Common myeloid progenitor, CD34-positive (primary cell): ENCODE data around the gene CRADD.
"Not testable (repeated sequence)": the region's sequence is repeated elsewhere in the genome, so short reads cannot be mapped to it uniquely, and the experiment has no call there.

Experiments
- CTCF ChIA-PET: fragments of 350-600 bp; sonication (Branson Sonifier 250); formaldehyde crosslinking; loops from one replicate; lab custom pipeline; 2021; ENCODE audit warnings: antibody characterized with exemption; lab: Charles Lee
- POLR2A ChIA-PET: fragments of 350-600 bp; sonication (Branson Sonifier 250); formaldehyde crosslinking; loops from one replicate; lab custom pipeline; 2021; ENCODE audit warnings: antibody characterized with exemption; lab: Charles Lee
- DNase-seq, 3 donors: peaks; one replicate each; pipeline versions ENCODE4 v3.0.0 to v3.0.0-alpha.2; 2013
- H3K27ac ChIP-seq, 2 experiments: 1 replicate in 1 of 2; 2 replicates in 1 of 2; pipeline ENCODE4 v1.7.0; 2013; ENCODE audit warnings: inconsistent platforms in 2 of 2, low read length in 2 of 2, mild to moderate bottlenecking in 2 of 2, low read depth in 1 of 2, moderate library complexity in 1 of 2; ENCODE audit not compliant: severe bottlenecking in 2 of 2, insufficient read depth in 1 of 2, poor library complexity in 1 of 2
- H3K27me3 ChIP-seq, 5 experiments: replicated peaks in 2 of 5; 1 replicate in 3 of 5; 2 replicates in 2 of 5; pipeline versions ENCODE4 v1.6.1 to v1.7.0; 2013; ENCODE audit warnings: low read length in 4 of 5, mild to moderate bottlenecking in 2 of 5, moderate library complexity in 2 of 5, inconsistent platforms in 1 of 5; ENCODE audit not compliant: insufficient read depth in 5 of 5, control insufficient read depth in 4 of 5
- H3K36me3 ChIP-seq, 4 experiments: 1 replicate in 2 of 4; 2 replicates in 2 of 4; pipeline versions ENCODE4 v1.6.1 to v1.7.0; 2013; ENCODE audit warnings: low read length in 3 of 4, control low read depth in 1 of 4, mild to moderate bottlenecking in 1 of 4; ENCODE audit not compliant: control insufficient read depth in 4 of 4, insufficient read depth in 4 of 4
- H3K4me1 ChIP-seq, 4 experiments: 1 replicate in 3 of 4; 2 replicates in 1 of 4; pipeline versions ENCODE4 v1.6.1 to v1.7.1; 2013; ENCODE audit warnings: low read length in 3 of 4, mild to moderate bottlenecking in 3 of 4, control low read depth in 1 of 4, inconsistent platforms in 1 of 4, moderate library complexity in 1 of 4; ENCODE audit not compliant: control insufficient read depth in 4 of 4, insufficient read depth in 4 of 4; ENCODE audit errors: control extremely low read depth in 1 of 4
- H3K4me3 ChIP-seq, 7 experiments: 1 replicate in 4 of 7; 2 replicates in 3 of 7; pipeline versions ENCODE4 v1.5.1 to v1.7.0; 2013; ENCODE audit warnings: mild to moderate bottlenecking in 7 of 7, low read length in 6 of 7, moderate library complexity in 6 of 7, inconsistent platforms in 2 of 7, low read depth in 2 of 7, control low read depth in 1 of 7; ENCODE audit not compliant: insufficient read depth in 4 of 7, control insufficient read depth in 1 of 7; ENCODE audit errors: extremely low read depth in 1 of 7
- H3K9me3 ChIP-seq, 5 experiments: 1 replicate in 4 of 5; 2 replicates in 1 of 5; pipeline versions ENCODE4 v1.6.1 to v1.7.1; 2013; ENCODE audit warnings: low read length in 4 of 5, mild to moderate bottlenecking in 2 of 5, inconsistent platforms in 1 of 5, low read depth in 1 of 5, moderate library complexity in 1 of 5; ENCODE audit not compliant: control insufficient read depth in 4 of 5, insufficient read depth in 2 of 5; ENCODE audit errors: control extremely low read depth in 1 of 5
- whole genome bisulfite sequencing: methylation state at CpG from one replicate; pipeline ENCODE4 v1.1.5; 2013; ENCODE audit not compliant: insufficient coverage; 5-methylcytosine and 5-hydroxymethylcytosine counted together

Gene CRADD

GRCh38 chr12:93750056-93750455 is 72.9 kb downstream of the CRADD start:
- no peak overlapping the region for H3K4me3 ChIP-seq
- POLR2A ChIA-PET, result no interaction called here
- no peak for DNase-seq
- 89% methylated on average over 6 of the region's 6 CpGs for WGBS
- H3K4me1 ChIP-seq, result peaks cover 3 to 26% (median 20%) of the 10 kb centered on the region in 4 experiments
- H3K36me3 ChIP-seq, result peaks cover 0 to 2% (median 0%) of the 10 kb centered on the region in 4 experiments
- no peak overlapping the region for H3K27ac ChIP-seq
- H3K9me3 ChIP-seq, result peaks cover 2 to 19% (median 11%) of the 10 kb centered on the region in 5 experiments
- no peaks in the 10 kb centered on the region for H3K27me3 ChIP-seq
- CTCF ChIA-PET, result interaction anchor here (1.6 to 2.4 kb wide), 2 partner anchors 53 to 351 kb away, joined by 6 to 10 read pairs; no protein-coding TSS in a partner anchor

DNA sequence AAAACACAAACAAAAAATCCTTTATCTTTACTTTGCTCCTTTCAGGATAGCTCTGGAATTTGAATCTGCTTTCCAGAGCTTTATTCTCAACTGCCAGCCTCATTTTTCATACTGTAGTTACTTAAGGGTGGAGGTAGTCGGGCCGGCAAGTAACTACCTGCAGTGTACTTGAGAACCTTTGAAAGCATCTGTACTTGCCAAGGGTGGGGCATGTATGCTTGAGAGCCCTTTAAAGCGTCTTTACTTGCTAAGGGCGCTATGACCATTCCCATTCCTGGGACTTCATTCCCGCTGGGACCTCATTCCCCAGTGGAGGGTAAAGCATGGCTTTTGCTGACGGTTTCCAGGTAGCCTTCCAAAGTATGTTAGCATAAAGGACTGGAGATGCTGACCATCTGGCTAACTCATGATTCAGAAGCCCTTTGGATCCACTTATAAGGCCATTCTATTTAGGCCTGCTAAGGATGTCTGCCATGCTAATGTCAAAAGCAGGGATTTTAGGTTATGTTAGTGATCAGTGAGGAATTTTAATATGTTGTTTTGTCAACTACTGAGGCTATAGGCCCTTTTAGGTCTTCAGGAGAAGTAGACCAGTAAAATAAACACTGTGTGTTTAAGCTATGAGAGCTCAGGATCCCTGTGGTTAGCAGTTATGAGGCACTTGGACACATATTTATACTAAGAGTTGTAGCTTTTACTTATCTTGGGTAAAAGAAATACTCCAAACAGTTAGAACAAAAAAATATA is 74.9 kb downstream of the CRADD start:
- Histone ChIP-seq H3K27ac (no peak overlapping the region), H3K9me3 (peaks cover 2 to 19% (median 11%) of the 10 kb centered on the region in 5 experiments), H3K36me3 (peaks cover 0 to 2% (median 0%) of the 10 kb centered on the region in 4 experiments), H3K4me3 (no peak overlapping the region), H3K27me3 (no peaks in the 10 kb centered on the region), H3K4me1 (peaks cover 0 to 20% (median 18%) of the 10 kb centered on the region in 4 experiments)
- 97% methylated on average over 6 of the region's 6 CpGs for WGBS
- DNase-seq, result no peak
- ChIA-PET POLR2A (no interaction called here), CTCF (interaction anchor here (3.0 kb wide), 1 partner anchor 10 kb away, joined by 8 read pairs; no protein-coding TSS in a partner anchor)

GRCh38 chr12:93753285-93753684 is 76.1 kb downstream of the CRADD start:
- H3K27ac ChIP-seq, result no peak overlapping the region
- DNase-seq, result no peak
- H3K36me3 ChIP-seq, result peaks cover 0 to 2% (median 0%) of the 10 kb centered on the region in 4 experiments
- peaks cover 0 to 31% (median 26%) of the 10 kb centered on the region in 4 experiments for H3K4me1 ChIP-seq
- CTCF ChIA-PET, result interaction anchor here (1.3 to 3.0 kb wide), 2 partner anchors 9 to 348 kb away, joined by 3 to 8 read pairs; no protein-coding TSS in a partner anchor
- H3K27me3 ChIP-seq, result no peaks in the 10 kb centered on the region
- WGBS, result 100% methylated on average over 1 of the region's 3 CpGs
- peaks cover 2 to 19% (median 11%) of the 10 kb centered on the region in 5 experiments for H3K9me3 ChIP-seq
- POLR2A ChIA-PET, result no interaction called here
- no peak overlapping the region for H3K4me3 ChIP-seq

- no peak overlapping the region for H3K4me3 ChIP-seq
- peaks cover 0 to 2% (median 0%) of the 10 kb centered on the region in 4 experiments for H3K36me3 ChIP-seq
- H3K4me1 ChIP-seq, result peaks cover 6 to 33% (median 27%) of the 10 kb centered on the region in 4 experiments
- no peaks in the 10 kb centered on the region for H3K27me3 ChIP-seq
- ChIA-PET CTCF (interaction anchor here (1.3 to 3.0 kb wide), 2 partner anchors 9 to 347 kb away, joined by 3 to 8 read pairs; no protein-coding TSS in a partner anchor), POLR2A (no interaction called here)
- no peak for DNase-seq
- WGBS, result 100% methylated on average over 3 of the region's 3 CpGs
- peaks cover 2 to 19% (median 11%) of the 10 kb centered on the region in 5 experiments for H3K9me3 ChIP-seq
- H3K27ac ChIP-seq, result no peak overlapping the region
These were observed 76.8 kb downstream of the CRADD start for GRCh38 chr12:93753838-93754429.

GRCh38 chr12:93754859-93755258 is 77.7 kb downstream of the CRADD start:
- POLR2A ChIA-PET, CTCF ChIA-PET, H3K4me3 ChIP-seq, H3K36me3 ChIP-seq, DNase-seq, H3K27ac ChIP-seq, H3K27me3 ChIP-seq: not testable (repeated sequence)
- H3K4me1 ChIP-seq, result peaks cover 14 to 34% (median 25%) of the 10 kb centered on the region in 4 experiments
- H3K9me3 ChIP-seq, result peaks cover 2 to 19% (median 11%) of the 10 kb centered on the region in 5 experiments

DNA sequence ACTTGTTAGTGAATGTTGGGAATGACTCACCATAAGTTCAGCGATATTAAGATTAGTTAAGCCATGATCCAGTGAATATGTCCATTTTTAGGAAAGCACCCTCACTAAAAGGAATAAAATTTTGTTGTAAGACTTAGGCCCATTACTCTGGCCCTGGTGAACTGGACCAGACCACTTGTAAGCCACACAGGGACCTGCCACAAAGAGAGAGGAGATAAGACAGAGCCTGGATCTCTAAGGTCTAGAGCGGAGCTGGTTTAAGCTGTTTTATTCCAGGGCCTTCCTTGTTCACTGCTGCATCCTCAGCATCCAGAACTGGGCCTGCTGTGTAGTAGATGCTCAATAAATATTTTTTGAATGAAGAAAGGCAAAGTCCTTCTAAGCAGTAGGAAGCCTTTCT is 79.1 kb downstream of the CRADD start:
- H3K9me3 ChIP-seq, result peaks cover 2 to 19% (median 11%) of the 10 kb centered on the region in 5 experiments
- peaks cover 17 to 39% (median 28%) of the 10 kb centered on the region in 4 experiments for H3K4me1 ChIP-seq
- no peak overlapping the region for H3K4me3 ChIP-seq
- no peaks in the 10 kb centered on the region for H3K27me3 ChIP-seq
- H3K36me3 ChIP-seq, result peaks cover 0 to 2% (median 0%) of the 10 kb centered on the region in 4 experiments
- CTCF ChIA-PET, result interaction anchor here (2.5 kb wide), 1 partner anchor 47 kb away, joined by 6 read pairs; no protein-coding TSS in a partner anchor
- POLR2A ChIA-PET, result no interaction called here
- no peak overlapping the region for H3K27ac ChIP-seq
- no peak for DNase-seq
- WGBS, result 100% methylated on average over 2 of the region's 2 CpGs
